ENCODE results near the gene HLCS.

DNA sequence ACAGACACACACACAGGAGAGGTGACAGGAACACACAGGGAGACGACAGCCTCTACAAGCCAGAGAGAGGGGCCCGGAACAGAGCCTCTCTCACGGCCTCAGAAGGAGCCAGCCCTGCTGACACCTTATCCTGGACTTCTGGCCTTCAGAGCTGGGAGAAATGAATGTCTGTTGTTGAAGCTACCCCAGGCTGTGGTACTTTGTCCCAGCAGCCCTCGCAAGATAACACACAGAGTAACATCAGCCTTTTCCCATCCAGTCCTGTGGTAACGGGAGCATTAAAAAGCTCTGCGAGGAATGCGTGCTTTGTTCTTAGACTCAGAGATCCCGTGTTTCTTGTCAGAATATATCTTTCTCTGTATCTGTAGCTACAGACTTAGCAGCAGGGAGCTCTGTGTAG lies 136.4 kb downstream of the HLCS start:
- TF ChIP-seq, protein P1, sequence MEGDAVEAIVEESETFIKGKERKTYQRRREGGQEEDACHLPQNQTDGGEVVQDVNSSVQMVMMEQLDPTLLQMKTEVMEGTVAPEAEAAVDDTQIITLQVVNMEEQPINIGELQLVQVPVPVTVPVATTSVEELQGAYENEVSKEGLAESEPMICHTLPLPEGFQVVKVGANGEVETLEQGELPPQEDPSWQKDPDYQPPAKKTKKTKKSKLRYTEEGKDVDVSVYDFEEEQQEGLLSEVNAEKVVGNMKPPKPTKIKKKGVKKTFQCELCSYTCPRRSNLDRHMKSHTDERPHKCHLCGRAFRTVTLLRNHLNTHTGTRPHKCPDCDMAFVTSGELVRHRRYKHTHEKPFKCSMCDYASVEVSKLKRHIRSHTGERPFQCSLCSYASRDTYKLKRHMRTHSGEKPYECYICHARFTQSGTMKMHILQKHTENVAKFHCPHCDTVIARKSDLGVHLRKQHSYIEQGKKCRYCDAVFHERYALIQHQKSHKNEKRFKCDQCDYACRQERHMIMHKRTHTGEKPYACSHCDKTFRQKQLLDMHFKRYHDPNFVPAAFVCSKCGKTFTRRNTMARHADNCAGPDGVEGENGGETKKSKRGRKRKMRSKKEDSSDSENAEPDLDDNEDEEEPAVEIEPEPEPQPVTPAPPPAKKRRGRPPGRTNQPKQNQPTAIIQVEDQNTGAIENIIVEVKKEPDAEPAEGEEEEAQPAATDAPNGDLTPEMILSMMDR (IDR thresholded peaks at IDR 0.05; ENCODE audit: poor library complexity), result no peak
- no peak for TF ChIP-seq EZH2phosphoT487 (IDR thresholded peaks at IDR 0.05; ENCODE audit: low read depth, severe bottlenecking, unreplicated experiment)
- no peak for TF ChIP-seq EZH2 (IDR thresholded peaks at IDR 0.05; ENCODE audit: borderline replicate concordance)
